Panc1 (cell line): Measurements from ENCODE around the gene TTYH2. TPM values are rescaled to one million over a fixed set of nuclear protein-coding genes. Genes with fewer than 3 reads are reported as not detected.

Experiments
- ATAC-seq: fragments of 200-7000 bp; cut with Tn5 transposase; 2 replicates; pipeline ENCODE4 v1.9.1; 2020; ENCODE audit warnings: mild to moderate bottlenecking, moderate library complexity
- BruUV-seq: library from RNA; stranded (reverse); fragments of 400-500 nt; replicated peaks from 2 replicates; lab custom pipeline; 2021; lab: Mats Ljungman, UMichigan
- CTCF ChIA-PET: fragments of 300-600 bp; sonication (Branson Sonifier 250); formaldehyde crosslinking; loops from one replicate; lab custom pipeline; 2022; ENCODE audit warnings: antibody characterized with exemption; lab: Charles Lee
- POLR2A ChIA-PET: fragments of 300-600 bp; sonication (Branson Sonifier 250); formaldehyde crosslinking; loops from one replicate; lab custom pipeline; 2022; ENCODE audit warnings: antibody characterized with exemption; lab: Charles Lee
- DNase-seq: peaks from one replicate; pipeline ENCODE4 v3.0.0-alpha.2; 2010; ENCODE audit warnings: low read depth, low spot score
- H3K27ac ChIP-seq: 2 replicates; pipeline ENCODE4 v1.5.1; 2011; ENCODE audit warnings: mild to moderate bottlenecking, low read length, inconsistent platforms
- H3K27me3 ChIP-seq: fragments of 200-500 bp; sonication (Bioruptor generic); 2 replicates; pipeline ENCODE4 v1.6.0; 2014; ENCODE audit warnings: low read length, inconsistent platforms; ENCODE audit not compliant: control insufficient read depth, insufficient read depth
- H3K36me3 ChIP-seq: fragments of 200-500 bp; sonication (Bioruptor generic); 2 replicates; pipeline ENCODE4 v1.5.1; 2014; ENCODE audit warnings: inconsistent platforms, mild to moderate bottlenecking, low read length, moderate library complexity; ENCODE audit not compliant: control insufficient read depth, insufficient read depth
- H3K4me1 ChIP-seq: 2 replicates; pipeline ENCODE4 v1.5.1; 2011; ENCODE audit warnings: inconsistent platforms, mild to moderate bottlenecking, low read length, moderate library complexity; ENCODE audit not compliant: control insufficient read depth, insufficient read depth
- H3K4me3 ChIP-seq, 2 experiments: 2 replicates each; pipeline ENCODE4 v1.5.1; 2011 to 2012; ENCODE audit warnings: low read depth in 2 of 2, low read length in 2 of 2, mild to moderate bottlenecking in 2 of 2, inconsistent platforms in 1 of 2, moderate library complexity in 1 of 2
- H3K9me3 ChIP-seq: fragments of 200-500 bp; sonication (Bioruptor generic); 2 replicates; pipeline ENCODE4 v1.5.1; 2014; ENCODE audit warnings: low read depth, mild to moderate bottlenecking, inconsistent platforms, low read length, moderate library complexity; ENCODE audit not compliant: control insufficient read depth, insufficient read depth
- CTCF ChIP-seq: fragments of 450-650 bp; IDR thresholded peaks from 2 replicates; pipeline ENCODE4 v1.5.1; 2017; ENCODE audit warnings: mild to moderate bottlenecking
- POLR2AphosphoS5 ChIP-seq: IDR thresholded peaks from 2 replicates; pipeline ENCODE4 v1.6.1; 2012; ENCODE audit warnings: mild to moderate bottlenecking, low read depth, low read length, moderate library complexity
- REST ChIP-seq, 2 experiments: IDR thresholded peaks; 2 replicates each; pipeline ENCODE4 v1.6.1; 2011 to 2012; ENCODE audit warnings: low read depth in 2 of 2, control low read depth in 1 of 2, low read length in 1 of 2, mild to moderate bottlenecking in 1 of 2, moderate library complexity in 1 of 2; ENCODE audit not compliant: insufficient read depth in 1 of 2
- SIN3A ChIP-seq: IDR thresholded peaks from 2 replicates; pipeline ENCODE4 v1.6.1; 2012; ENCODE audit warnings: low read depth, mild to moderate bottlenecking, low read length, moderate library complexity, borderline replicate concordance; ENCODE audit not compliant: insufficient read depth
- TCF7L2 ChIP-seq: IDR thresholded peaks from 2 replicates; pipeline ENCODE4 v1.6.1; 2011; ENCODE audit warnings: mild to moderate bottlenecking, low read depth, low read length, inconsistent platforms
- in situ Hi-C: cut with HindIII; loops from 2 replicates; pipeline ENCODE4 v1.10.0; 2016; ENCODE audit warnings: low sequenced_read_pairs, low pct_unique_long_range_greater_than_20kb
- intact Hi-C: fragments of 100-400 bp; cut with micrococcal nuclease; formaldehyde crosslinking; loops from one replicate; pipeline ENCODE4 v1.10.0; 2022; ENCODE audit not compliant: unreplicated experiment
- total RNA-seq: library from RNA; stranded (reverse); gene quantifications from one replicate; pipeline ENCODE4 v1.2.1, GENCODE V29; 2021; ENCODE audit not compliant: unreplicated experiment

The TTYH2 gene
- total RNA-seq, 1 experiment from 2014 or later, result 8.3 TPM

DNA sequence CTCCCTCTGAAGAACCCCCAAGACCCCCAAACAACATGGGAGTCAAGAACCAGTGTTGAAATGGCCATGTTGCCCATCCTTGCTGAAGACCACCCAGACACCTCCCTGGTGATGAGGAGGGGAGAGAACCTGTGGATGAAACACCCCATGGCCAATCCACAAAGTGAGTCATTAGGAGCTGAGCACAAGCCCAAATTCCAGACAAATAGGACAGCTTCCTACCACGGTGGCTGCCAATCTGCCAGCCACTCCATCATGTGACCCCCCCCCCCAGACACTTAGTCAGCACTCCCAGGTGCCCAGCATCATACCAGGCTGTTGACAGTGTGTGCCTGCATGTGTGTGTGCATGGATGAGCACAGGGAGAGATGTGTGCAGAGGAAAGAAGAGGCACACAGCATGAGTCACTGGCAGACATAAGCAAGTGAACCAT lies 36.3 kb upstream of the TTYH2 start:
- ATAC-seq, result peak; percentile 13; the same call in 1 of the 2 replicates
- H3K27me3 ChIP-seq, result peaks cover 20% of the 10 kb centered on the region
- TF ChIP-seq POLR2AphosphoS5 (no peak), TCF7L2 (no peak), CTCF (no peak), REST (IDR thresholded peaks at IDR 0.05; ENCODE audit: insufficient read depth in 1 of 2, low read depth in 2 of 2, low read length in 1 of 2) (no peak), SIN3A (no peak)
- intact Hi-C loops (loop anchor here (2.0 to 5.0 kb wide), 2 partner anchors 85 to 748 kb away; no protein-coding TSS in a partner anchor), in situ Hi-C loops (no loop called here)
- no peak overlapping the region for H3K4me3 ChIP-seq
- CTCF ChIA-PET, result interaction anchor here (0.6 to 0.7 kb wide), 2 partner anchors 14 to 746 kb away, joined by 9 to 10 read pairs; no protein-coding TSS in a partner anchor
- H3K4me1 ChIP-seq, result no peaks in the 10 kb centered on the region
- no peaks in the 10 kb centered on the region for H3K36me3 ChIP-seq
- no peak for DNase-seq
- H3K27ac ChIP-seq, result no peak overlapping the region
- H3K9me3 ChIP-seq, result no peaks in the 10 kb centered on the region
- POLR2A ChIA-PET, result no interaction called here
- no TSS peak for BruUV-seq

- Histone ChIP-seq H3K27ac (no peak overlapping the region), H3K27me3 (peaks cover 14% of the 10 kb centered on the region; the same call in 1 of the 2 replicates), H3K36me3 (no peaks in the 10 kb centered on the region), H3K9me3 (no peaks in the 10 kb centered on the region), H3K4me1 (no peaks in the 10 kb centered on the region), H3K4me3 (no peak overlapping the region)
- DNase-seq (no peak), ATAC-seq (no peak)
- in situ Hi-C loops (no loop called here), intact Hi-C loops (loop anchor here (5.0 kb wide), 1 partner anchor 87 kb away; no protein-coding TSS in a partner anchor)
- TF ChIP-seq POLR2AphosphoS5, result no peak
- TF ChIP-seq CTCF, result no peak
- no peak for TF ChIP-seq REST (IDR thresholded peaks at IDR 0.05; ENCODE audit: insufficient read depth in 1 of 2, low read depth in 2 of 2, low read length in 1 of 2)
- no peak for TF ChIP-seq TCF7L2
- no peak for TF ChIP-seq SIN3A
- POLR2A ChIA-PET, result no interaction called here
- CTCF ChIA-PET, result no interaction called here
- no TSS peak for BruUV-seq
These were observed 33.8 kb upstream of the TTYH2 start for GRCh38 chr17:74179576-74179975.
